Measurements from ENCODE around the gene LOXL3.
"Not testable (repeated sequence)": the region's sequence is repeated elsewhere in the genome, so short reads cannot be mapped to it uniquely, and the experiment has no call there.

Gene LOXL3

DNA sequence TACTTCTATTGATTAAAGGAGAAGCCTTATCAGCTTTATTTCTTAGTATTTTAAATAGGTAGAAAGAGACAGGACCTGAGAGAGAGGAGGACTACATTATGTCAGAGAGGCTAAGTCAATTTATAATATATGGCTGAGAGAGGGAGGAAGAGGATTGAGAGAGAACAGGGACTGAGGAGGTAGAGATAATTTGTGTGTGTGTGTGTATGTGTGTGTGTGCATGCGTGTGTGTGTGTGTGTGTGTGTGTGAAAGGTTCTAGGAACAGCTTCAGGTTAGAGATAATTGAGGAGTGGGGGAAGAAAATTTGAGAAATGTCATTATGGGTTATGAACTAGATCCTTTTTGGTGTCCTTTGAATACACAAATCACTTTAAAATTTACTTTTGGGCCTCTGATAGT is 15.9 kb upstream of the LOXL3 start:
- no peaks in the 10 kb centered on the region for H3K4me1 ChIP-seq (ENCODE audit: control insufficient read depth, low read depth, low read length)
- H3K9ac ChIP-seq (ENCODE audit: low read length): no peak overlapping the region
- no peaks in the 10 kb centered on the region for H3K36me3 ChIP-seq (ENCODE audit: control insufficient read depth, low read depth, low read length)
- peaks cover 24% of the 10 kb centered on the region for H3K27me3 ChIP-seq (ENCODE audit: control insufficient read depth, insufficient read depth, low read length)
- H3K27ac ChIP-seq (ENCODE audit: low read length): no peak overlapping the region
- no peaks in the 10 kb centered on the region for H3K9me3 ChIP-seq (ENCODE audit: control insufficient read depth, low read depth, low read length)
- H3K4me3 ChIP-seq (ENCODE audit: low read length): no peak overlapping the region

DNA sequence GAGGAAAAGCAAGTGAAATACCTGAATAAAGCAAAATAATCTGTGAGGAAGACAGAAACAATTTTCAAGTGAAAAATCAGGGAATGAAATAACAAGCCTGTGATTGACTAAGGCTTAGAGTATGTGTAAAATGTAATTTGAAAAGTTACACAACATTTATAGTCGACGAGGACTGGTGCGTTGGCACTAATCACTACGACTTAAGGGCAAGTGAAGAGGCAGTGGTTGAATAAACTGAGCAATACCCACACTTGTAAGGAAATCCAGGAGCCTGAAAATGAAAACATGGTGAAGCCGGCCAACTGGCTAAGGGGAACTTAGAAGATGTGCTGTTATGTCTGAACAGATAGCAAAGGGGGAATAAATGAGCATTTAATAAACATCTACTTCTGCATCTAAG is 14.1 kb upstream of the LOXL3 start:
- Histone ChIP-seq H3K27ac (ENCODE audit: low read length) (no peak overlapping the region), H3K9me3 (ENCODE audit: control insufficient read depth, low read depth, low read length) (no peaks in the 10 kb centered on the region), H3K4me3 (ENCODE audit: low read length) (no peak overlapping the region), H3K27me3 (ENCODE audit: control insufficient read depth, insufficient read depth, low read length) (peaks cover 32% of the 10 kb centered on the region), H3K36me3 (ENCODE audit: control insufficient read depth, low read depth, low read length) (no peaks in the 10 kb centered on the region), H3K9ac (ENCODE audit: low read length) (no peak overlapping the region), H3K4me1 (ENCODE audit: control insufficient read depth, low read depth, low read length) (no peaks in the 10 kb centered on the region)

DNA sequence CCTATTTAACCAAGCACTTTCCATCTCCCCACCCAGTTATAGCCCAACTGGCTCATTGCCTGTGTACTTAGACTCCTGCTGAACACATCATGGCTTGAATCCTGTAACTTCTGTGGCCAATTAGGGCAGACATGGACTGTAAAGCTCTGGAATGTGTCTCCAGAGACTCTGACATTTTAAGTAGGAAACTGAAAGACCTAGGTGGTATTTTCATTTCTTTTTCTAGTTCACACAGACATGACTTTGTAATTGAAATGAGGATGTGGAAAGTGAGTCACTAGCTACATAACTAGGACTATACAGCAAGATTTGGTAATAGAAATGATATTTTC is 13.0 kb upstream of the LOXL3 start:
- no peak overlapping the region for H3K9ac ChIP-seq (ENCODE audit: low read length)
- no peak overlapping the region for H3K4me3 ChIP-seq (ENCODE audit: low read length)
- H3K27ac ChIP-seq (ENCODE audit: low read length): no peak overlapping the region
- peaks cover 36% of the 10 kb centered on the region for H3K27me3 ChIP-seq (ENCODE audit: control insufficient read depth, insufficient read depth, low read length)
- H3K4me1 ChIP-seq (ENCODE audit: control insufficient read depth, low read depth, low read length): no peaks in the 10 kb centered on the region
- H3K9me3 ChIP-seq (ENCODE audit: control insufficient read depth, low read depth, low read length): no peaks in the 10 kb centered on the region
- H3K36me3 ChIP-seq (ENCODE audit: control insufficient read depth, low read depth, low read length): no peaks in the 10 kb centered on the region

DNA sequence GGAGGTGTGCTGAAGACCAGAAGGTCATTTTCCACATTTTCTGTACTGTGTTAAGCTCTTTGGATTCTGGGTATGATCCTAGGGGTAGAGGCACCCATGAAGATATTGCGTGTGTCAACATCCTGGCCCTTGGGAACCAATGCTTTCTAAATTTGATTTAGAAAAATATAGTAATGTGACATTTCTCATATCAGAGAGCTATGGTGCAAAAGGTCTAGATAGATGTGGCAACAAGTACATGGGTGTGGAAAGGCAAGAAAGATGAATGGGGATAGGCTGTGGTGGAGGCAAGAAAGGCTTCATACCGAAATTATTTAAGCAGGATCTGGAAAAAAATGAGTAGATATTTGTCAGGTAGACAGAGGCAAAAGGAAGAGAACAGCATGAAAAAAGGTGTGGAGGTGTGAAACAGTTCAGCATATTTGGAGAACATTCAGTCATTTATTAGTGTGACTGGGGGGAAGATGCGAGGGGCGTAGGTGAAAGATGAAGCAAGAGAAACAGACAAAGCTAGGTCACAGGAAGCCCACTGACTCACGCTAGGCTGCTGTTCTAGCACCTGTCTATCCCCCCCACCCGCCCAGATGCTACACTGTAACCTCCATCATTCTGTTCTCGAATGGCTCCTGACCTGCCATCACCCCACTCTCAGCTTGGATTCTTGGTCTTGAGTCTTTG is 12.5 kb upstream of the LOXL3 start:
- Histone ChIP-seq H3K4me3 (ENCODE audit: low read length) (no peak overlapping the region), H3K4me1 (ENCODE audit: control insufficient read depth, low read depth, low read length) (no peaks in the 10 kb centered on the region), H3K27me3 (ENCODE audit: control insufficient read depth, insufficient read depth, low read length) (peaks cover 41% of the 10 kb centered on the region), H3K9ac (ENCODE audit: low read length) (no peak overlapping the region), H3K36me3 (ENCODE audit: control insufficient read depth, low read depth, low read length) (no peaks in the 10 kb centered on the region), H3K9me3 (ENCODE audit: control insufficient read depth, low read depth, low read length) (no peaks in the 10 kb centered on the region), H3K27ac (ENCODE audit: low read length) (no peak overlapping the region)

DNA sequence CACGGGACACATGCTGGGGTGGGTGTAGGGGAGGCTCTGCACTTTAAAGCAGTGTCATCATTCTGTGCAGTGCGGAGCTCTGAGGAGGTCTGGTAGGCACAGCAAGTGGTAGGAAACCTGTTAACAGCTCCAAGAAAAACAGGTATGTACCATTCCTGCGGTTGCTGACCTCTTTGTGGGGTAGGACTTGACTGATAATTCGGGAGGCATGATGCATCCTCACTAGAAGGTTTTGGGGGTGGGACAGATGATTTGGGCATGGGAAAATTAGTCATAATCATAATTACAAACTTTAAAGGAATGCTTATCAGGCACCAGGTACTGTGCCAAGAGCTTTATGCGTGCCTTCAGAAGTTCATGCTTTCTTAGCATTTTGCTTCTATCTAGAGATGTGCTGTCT is 10.5 kb upstream of the LOXL3 start:
- Histone ChIP-seq H3K9ac (ENCODE audit: low read length) (no peak overlapping the region), H3K36me3 (ENCODE audit: control insufficient read depth, low read depth, low read length) (no peaks in the 10 kb centered on the region), H3K27ac (ENCODE audit: low read length) (no peak overlapping the region), H3K27me3 (ENCODE audit: control insufficient read depth, insufficient read depth, low read length) (peaks cover 40% of the 10 kb centered on the region), H3K4me1 (ENCODE audit: control insufficient read depth, low read depth, low read length) (peaks cover 12% of the 10 kb centered on the region), H3K4me3 (ENCODE audit: low read length) (no peak overlapping the region), H3K9me3 (ENCODE audit: control insufficient read depth, low read depth, low read length) (no peaks in the 10 kb centered on the region)

DNA sequence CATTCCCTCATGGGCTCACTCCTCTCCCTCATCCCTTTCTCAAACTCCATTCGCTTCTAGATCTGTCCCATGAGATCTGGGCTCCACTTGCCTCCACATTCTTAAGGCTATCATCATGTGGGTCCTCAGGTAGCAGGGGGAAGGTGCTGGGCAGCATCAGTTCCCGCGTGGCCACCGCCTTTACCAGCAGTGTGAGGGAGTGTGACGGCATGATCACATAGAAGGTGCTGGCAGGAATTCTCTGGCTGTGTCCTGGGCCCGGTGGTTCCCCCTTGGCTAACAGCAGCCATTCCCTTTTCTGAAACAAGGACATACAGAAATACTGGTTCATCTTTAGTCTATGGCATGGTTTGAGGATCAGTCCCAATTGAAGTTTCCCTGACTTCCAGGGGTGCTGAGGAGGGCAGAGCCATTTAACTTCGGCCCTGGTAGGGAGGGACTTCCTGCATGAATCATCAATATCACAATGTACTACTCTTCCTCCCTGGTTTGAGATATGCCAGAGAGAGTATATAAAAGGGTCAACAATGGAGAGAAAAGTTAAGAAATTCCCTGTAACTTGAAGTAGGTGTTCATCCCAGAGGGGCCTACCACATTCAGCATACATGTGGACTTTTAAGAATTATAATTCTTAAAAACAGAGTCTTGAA is 8.5 kb upstream of the LOXL3 start:
- Histone ChIP-seq H3K27me3 (ENCODE audit: control insufficient read depth, insufficient read depth, low read length) (peaks cover 25% of the 10 kb centered on the region), H3K9me3 (ENCODE audit: control insufficient read depth, low read depth, low read length) (no peaks in the 10 kb centered on the region), H3K27ac (ENCODE audit: low read length) (no peak overlapping the region), H3K4me1 (ENCODE audit: control insufficient read depth, low read depth, low read length) (peaks cover 12% of the 10 kb centered on the region), H3K4me3 (ENCODE audit: low read length) (no peak overlapping the region), H3K36me3 (ENCODE audit: control insufficient read depth, low read depth, low read length) (no peaks in the 10 kb centered on the region), H3K9ac (ENCODE audit: low read length) (no peak overlapping the region)

DNA sequence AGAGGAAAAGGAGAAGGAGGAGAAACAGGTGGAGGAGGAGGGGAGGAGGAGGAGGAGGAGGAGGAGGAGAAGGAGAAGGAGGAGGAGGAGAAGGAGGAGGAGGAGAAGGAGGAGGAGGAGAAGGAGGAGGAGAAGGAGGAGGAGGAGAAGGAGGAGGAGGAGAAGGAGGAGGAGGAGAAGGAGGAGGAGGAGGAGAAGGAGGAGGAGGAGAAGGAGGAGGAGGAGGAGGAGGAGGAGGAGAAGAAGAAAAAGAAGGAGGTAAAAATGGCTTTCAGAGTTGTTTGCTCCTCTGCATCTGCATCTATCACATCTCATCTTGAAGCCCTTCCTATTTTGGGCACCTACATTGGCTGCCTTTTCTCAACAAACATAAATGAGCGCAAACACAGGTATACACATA is 7.3 kb upstream of the LOXL3 start:
- not testable (repeated sequence) for H3K36me3 ChIP-seq (ENCODE audit: control insufficient read depth, low read depth, low read length); H3K9ac ChIP-seq (ENCODE audit: low read length); H3K4me3 ChIP-seq (ENCODE audit: low read length); H3K9me3 ChIP-seq (ENCODE audit: control insufficient read depth, low read depth, low read length); H3K27ac ChIP-seq (ENCODE audit: low read length)
- Histone ChIP-seq H3K27me3 (ENCODE audit: control insufficient read depth, insufficient read depth, low read length) (peaks cover 28% of the 10 kb centered on the region), H3K4me1 (ENCODE audit: control insufficient read depth, low read depth, low read length) (peaks cover 12% of the 10 kb centered on the region)

DNA sequence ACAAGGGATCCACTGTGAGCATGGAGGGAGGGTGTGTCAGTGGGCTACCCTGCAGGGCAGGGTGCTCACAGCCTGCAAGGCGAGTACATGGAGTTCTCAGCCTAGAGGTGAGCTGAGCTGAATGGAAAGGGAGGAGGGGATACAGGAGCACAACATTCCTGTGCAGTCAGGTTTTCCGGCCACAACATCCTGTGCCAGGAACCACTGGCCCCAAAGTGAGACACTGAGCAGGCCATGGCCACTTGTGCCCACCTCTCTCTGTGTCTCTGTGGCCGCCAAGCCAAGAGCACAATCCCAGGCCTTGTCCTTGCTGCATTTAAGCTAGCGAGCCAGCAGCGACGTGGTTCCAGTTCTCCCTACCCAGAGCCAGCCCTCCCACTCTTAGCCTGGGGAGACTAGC is 6.8 kb upstream of the LOXL3 start:
- Histone ChIP-seq H3K4me3 (ENCODE audit: low read length) (no peak overlapping the region), H3K9me3 (ENCODE audit: control insufficient read depth, low read depth, low read length) (no peaks in the 10 kb centered on the region), H3K27me3 (ENCODE audit: control insufficient read depth, insufficient read depth, low read length) (peaks cover 32% of the 10 kb centered on the region), H3K9ac (ENCODE audit: low read length) (no peak overlapping the region), H3K36me3 (ENCODE audit: control insufficient read depth, low read depth, low read length) (no peaks in the 10 kb centered on the region), H3K27ac (ENCODE audit: low read length) (no peak overlapping the region), H3K4me1 (ENCODE audit: control insufficient read depth, low read depth, low read length) (peaks cover 12% of the 10 kb centered on the region)

DNA sequence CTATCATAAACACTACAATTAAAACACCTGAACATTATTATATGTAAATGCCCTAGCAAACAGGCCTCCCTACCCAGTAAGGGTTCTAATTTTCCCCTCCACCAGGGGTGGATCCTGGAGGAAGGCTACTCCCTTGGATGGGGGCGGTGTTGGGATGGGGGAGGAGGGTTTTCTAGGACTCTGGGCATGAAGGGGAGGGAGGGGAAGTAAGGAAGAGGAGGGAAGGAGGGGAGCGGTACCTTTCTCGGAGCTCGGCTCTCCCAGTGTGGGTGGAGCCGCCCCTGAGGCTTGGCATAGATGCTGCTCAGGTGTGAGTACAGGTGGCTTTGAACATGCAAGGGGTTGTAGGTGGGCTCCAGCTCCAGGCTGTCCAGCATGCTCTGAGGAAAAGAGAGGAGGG is 6.2 kb upstream of the LOXL3 start:
- Histone ChIP-seq H3K27ac (ENCODE audit: low read length) (no peak overlapping the region), H3K36me3 (ENCODE audit: control insufficient read depth, low read depth, low read length) (no peaks in the 10 kb centered on the region), H3K27me3 (ENCODE audit: control insufficient read depth, insufficient read depth, low read length) (peaks cover 38% of the 10 kb centered on the region), H3K9me3 (ENCODE audit: control insufficient read depth, low read depth, low read length) (no peaks in the 10 kb centered on the region), H3K9ac (ENCODE audit: low read length) (no peak overlapping the region), H3K4me3 (ENCODE audit: low read length) (no peak overlapping the region), H3K4me1 (ENCODE audit: control insufficient read depth, low read depth, low read length) (peaks cover 12% of the 10 kb centered on the region)

DNA sequence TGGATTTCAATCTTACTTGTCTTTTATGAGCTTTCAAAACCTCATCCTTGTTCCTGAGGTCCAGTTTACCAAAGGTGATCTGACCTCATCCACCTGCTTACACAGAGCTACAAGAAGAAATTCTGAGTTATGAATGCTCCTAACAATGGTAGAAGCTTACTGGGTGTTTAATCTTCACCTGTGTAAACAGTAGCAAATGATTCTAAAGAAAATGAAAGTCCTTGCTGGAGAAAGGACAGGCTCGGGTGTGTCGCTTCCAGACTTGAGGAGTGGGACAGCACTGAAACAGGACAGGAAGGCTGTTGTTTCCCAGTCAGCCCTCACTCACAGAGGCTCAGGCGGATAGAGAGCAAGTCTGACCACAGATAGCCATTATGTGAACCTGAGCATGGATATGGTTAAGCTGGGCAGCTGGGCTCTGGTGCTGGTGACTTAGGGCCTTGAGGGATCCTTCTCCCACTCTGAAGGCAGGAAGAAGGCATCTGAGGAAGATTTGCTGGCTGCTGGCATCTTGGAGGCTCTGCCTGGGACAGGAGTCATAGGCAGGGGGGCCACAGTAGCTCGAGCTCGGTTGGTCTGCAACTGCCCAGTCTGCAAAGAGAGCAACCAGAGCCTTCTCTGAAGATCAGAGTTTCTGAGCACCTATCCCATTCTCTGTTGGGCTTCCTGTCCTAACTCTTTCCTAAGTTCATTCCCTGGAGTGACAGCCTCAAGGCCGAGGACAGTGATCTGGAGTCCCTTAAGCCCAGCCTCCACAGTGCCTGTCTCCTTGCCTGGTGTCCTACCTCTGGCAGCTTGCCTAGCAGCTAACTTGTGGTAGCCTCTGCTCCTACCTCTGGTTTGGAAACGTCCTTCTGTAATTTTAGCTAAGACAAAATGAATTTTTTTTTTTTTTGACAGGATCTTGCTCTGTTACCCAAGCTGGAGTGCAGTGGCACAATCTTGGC is 4.8 kb upstream of the LOXL3 start:
- Histone ChIP-seq H3K4me3 (ENCODE audit: low read length) (no peak overlapping the region), H3K9me3 (ENCODE audit: control insufficient read depth, low read depth, low read length) (no peaks in the 10 kb centered on the region), H3K9ac (ENCODE audit: low read length) (no peak overlapping the region), H3K27me3 (ENCODE audit: control insufficient read depth, insufficient read depth, low read length) (peaks cover 30% of the 10 kb centered on the region), H3K36me3 (ENCODE audit: control insufficient read depth, low read depth, low read length) (no peaks in the 10 kb centered on the region), H3K27ac (ENCODE audit: low read length) (no peak overlapping the region), H3K4me1 (ENCODE audit: control insufficient read depth, low read depth, low read length) (peaks cover 12% of the 10 kb centered on the region)

DNA sequence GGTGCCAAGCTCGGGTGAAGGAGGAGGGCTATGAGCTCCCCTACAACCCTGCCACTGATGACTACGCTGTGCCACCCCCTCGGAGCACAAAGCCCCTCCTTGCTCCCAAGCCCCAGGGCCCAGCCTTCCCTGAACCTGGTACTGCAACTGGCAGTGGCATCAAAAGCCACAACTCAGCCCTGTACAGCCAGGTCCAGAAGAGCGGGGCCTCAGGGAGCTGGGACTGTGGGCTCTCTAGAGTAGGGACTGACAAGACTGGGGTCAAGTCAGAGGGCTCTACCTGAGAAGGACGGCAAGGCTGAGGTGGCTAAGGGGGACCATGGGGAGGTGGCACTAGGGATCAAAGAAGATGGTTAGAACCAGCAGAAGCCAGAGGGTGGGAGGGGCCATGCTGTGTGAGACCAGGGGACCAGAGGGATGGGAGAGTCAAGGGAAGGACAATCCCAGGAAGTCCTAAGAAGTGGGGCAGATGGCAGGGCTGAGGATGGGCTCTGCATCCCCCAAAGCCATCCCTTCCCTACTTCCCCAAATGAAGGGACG is 3.2 kb upstream of the LOXL3 start:
- H3K36me3 ChIP-seq (ENCODE audit: control insufficient read depth, low read depth, low read length): no peaks in the 10 kb centered on the region
- H3K9me3 ChIP-seq (ENCODE audit: control insufficient read depth, low read depth, low read length): no peaks in the 10 kb centered on the region
- no peak overlapping the region for H3K9ac ChIP-seq (ENCODE audit: low read length)
- H3K4me1 ChIP-seq (ENCODE audit: control insufficient read depth, low read depth, low read length): peaks cover 22% of the 10 kb centered on the region
- H3K4me3 ChIP-seq (ENCODE audit: low read length): no peak overlapping the region
- H3K27ac ChIP-seq (ENCODE audit: low read length): no peak overlapping the region
- peaks cover 40% of the 10 kb centered on the region for H3K27me3 ChIP-seq (ENCODE audit: control insufficient read depth, insufficient read depth, low read length)

All from iPS-18a (cell line).